ENCODE results near the gene KIAA1671. TPM values are rescaled to one million over a fixed set of nuclear protein-coding genes. Genes with fewer than 3 reads are reported as not detected.
A peak's percentile ranks its signal among the peaks of the same experiment; 100 is the strongest.

The KIAA1671 gene
- total and polyA plus RNA-seq, 7 donors = 6.3 to 34.2 (median 10.2) TPM

DNA sequence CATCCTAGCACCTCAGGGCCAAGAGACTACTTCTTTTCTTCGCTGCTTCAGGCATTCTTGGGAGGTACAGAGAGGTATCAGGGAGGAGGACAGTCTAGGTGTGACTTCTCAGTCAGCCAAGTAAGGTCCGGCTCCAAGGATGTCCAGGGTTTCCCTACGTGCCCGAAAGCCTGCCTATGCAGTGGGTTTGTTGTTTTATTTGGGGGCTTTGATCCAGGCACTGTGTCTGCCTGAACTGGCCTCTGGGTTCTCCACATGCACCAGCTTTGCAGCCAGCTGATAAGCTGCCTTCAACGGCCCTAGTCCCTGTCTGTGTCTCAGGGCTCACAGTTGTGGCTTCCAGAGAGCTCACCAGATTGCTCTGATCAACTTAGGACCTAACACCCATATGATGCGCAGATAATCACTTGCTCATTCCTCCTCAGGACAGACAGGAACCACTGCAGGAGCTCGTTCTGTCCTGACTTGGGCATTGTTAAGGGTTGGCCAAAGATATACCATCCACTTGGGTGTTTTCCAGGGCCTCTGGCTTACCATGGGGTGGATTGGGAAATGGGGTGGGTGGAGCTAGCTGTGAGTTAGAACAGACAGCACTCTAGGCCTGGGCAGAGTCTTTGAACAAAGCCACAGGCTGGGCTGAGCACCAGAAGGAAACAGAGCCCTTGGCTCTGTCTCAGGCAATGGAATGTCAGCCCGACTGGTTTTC, 201.6 kb downstream of the KIAA1671 start:
- Histone ChIP-seq H3K27ac (peak overlapping the region; percentile 64 to 86 (median 79)), H3K36me3 (no peaks in the 10 kb centered on the region), H3K4me3 (no peak overlapping the region), H3K27me3 (no peaks in the 10 kb centered on the region), H3K4me1 (peaks cover 0 to 31% (median 21%) of the 10 kb centered on the region in 4 donors), H3K9me3 (no peaks in the 10 kb centered on the region)
- peak; percentile 94 for DNase-seq
- WGBS, 2 donors = 62 to 76% methylated on average over 8 of the region's 8 CpGs
- peak in 2 of 4 donors; percentile 22 to 54 for TF ChIP-seq EP300 (IDR thresholded peaks at IDR 0.05)
- peak; percentile 50 to 80 (median 72) for TF ChIP-seq POLR2AphosphoS5 (IDR thresholded peaks at IDR 0.05)
- TF ChIP-seq, protein P1, sequence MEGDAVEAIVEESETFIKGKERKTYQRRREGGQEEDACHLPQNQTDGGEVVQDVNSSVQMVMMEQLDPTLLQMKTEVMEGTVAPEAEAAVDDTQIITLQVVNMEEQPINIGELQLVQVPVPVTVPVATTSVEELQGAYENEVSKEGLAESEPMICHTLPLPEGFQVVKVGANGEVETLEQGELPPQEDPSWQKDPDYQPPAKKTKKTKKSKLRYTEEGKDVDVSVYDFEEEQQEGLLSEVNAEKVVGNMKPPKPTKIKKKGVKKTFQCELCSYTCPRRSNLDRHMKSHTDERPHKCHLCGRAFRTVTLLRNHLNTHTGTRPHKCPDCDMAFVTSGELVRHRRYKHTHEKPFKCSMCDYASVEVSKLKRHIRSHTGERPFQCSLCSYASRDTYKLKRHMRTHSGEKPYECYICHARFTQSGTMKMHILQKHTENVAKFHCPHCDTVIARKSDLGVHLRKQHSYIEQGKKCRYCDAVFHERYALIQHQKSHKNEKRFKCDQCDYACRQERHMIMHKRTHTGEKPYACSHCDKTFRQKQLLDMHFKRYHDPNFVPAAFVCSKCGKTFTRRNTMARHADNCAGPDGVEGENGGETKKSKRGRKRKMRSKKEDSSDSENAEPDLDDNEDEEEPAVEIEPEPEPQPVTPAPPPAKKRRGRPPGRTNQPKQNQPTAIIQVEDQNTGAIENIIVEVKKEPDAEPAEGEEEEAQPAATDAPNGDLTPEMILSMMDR (IDR thresholded peaks at IDR 0.05) = no peak
- TF ChIP-seq POLR2A (IDR thresholded peaks at IDR 0.05) = no peak
- intact Hi-C loops (cut with DNase I) = no loop called here

DNA sequence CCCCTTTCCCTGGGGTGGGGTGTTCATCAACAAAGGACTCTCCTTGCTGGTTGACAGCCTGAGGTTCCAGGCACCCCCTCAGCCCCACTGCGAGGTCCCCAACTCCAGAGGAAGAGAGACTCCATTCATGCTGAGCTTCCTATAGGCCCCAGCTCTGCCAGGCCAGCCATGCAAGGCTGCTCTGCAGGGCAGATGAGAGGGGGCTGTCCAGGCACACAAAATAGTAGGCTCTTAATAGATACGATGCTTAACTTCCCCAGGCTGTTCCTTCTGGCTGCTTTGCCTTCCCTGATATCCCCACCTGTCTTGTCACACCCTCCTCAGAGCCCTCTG, 202.1 kb downstream of the KIAA1671 start:
- TF ChIP-seq, protein P1 (IDR thresholded peaks at IDR 0.05) = no peak
- TF ChIP-seq EP300 (IDR thresholded peaks at IDR 0.05) (no peak), POLR2A (IDR thresholded peaks at IDR 0.05) (no peak), POLR2AphosphoS5 (IDR thresholded peaks at IDR 0.05) (no peak)
- no peak overlapping the region for H3K4me3 ChIP-seq
- intact Hi-C loops (cut with DNase I) = no loop called here
- no peak for DNase-seq
- no peaks in the 10 kb centered on the region for H3K9me3 ChIP-seq
- H3K4me1 ChIP-seq = peaks cover 0 to 32% (median 21%) of the 10 kb centered on the region in 4 donors
- no peaks in the 10 kb centered on the region for H3K36me3 ChIP-seq
- no peaks in the 10 kb centered on the region for H3K27me3 ChIP-seq
- 30 to 65% methylated on average over 2 of the region's 2 CpGs for WGBS, 2 donors
- H3K27ac ChIP-seq = peak overlapping the region; percentile 64 to 86 (median 79)

DNA sequence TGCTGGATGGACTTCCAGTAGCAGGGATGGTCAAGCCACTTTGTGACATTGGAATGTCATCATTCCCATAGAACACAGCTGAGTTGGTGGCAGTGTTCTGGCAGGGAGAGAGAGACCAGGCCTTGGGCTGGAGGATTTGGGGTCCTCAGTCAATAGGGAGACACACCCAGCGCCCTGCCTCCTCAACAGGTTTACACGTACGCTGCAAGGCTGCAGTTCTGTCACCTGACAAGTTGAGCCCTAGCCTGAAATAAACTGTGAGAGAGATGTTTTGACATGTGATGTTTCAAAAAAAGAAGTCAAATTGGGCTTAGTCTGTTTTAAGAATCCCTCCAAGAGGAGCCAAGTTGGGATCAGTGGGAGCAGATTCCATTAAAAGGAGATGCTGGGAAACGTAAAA, 204.2 kb downstream of the KIAA1671 start:
- Histone ChIP-seq H3K9me3 (no peaks in the 10 kb centered on the region), H3K36me3 (no peaks in the 10 kb centered on the region), H3K27me3 (no peaks in the 10 kb centered on the region), H3K4me3 (no peak overlapping the region), H3K27ac (peak overlapping the region in 1 of 4 donors; percentile 6), H3K4me1 (peaks cover 0 to 39% (median 23%) of the 10 kb centered on the region in 4 donors)
- intact Hi-C loops (cut with DNase I) = no loop called here
- WGBS, 2 donors = 91 to 93% methylated on average over 4 of the region's 4 CpGs
- TF ChIP-seq EP300 (IDR thresholded peaks at IDR 0.05) (no peak), POLR2A (IDR thresholded peaks at IDR 0.05) (no peak), POLR2AphosphoS5 (IDR thresholded peaks at IDR 0.05) (no peak)
- TF ChIP-seq, protein P1 (IDR thresholded peaks at IDR 0.05) = no peak
- no peak for DNase-seq

DNA sequence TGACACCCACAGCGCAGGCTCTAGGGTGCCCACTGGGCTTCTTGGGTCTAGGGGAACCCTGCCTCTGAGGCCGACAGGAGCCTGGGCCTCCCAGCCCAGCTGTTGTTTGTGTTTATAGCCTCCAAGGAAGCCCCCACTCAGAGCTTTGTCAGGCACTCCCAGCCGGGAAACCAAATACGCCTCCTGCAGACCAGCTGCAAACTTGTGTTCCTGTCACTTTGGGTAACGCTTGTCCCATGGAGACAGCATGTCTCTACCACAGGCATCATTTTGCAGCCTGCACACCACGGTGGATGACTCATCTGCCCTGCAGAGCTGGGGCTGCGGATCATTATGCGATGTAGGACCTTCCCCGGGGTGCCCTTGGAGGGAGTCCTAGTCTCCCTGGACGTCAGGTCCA, 206.5 kb downstream of the KIAA1671 start:
- H3K27me3 ChIP-seq = no peaks in the 10 kb centered on the region
- no peaks in the 10 kb centered on the region for H3K36me3 ChIP-seq
- peaks cover 0 to 29% (median 15%) of the 10 kb centered on the region in 4 donors for H3K4me1 ChIP-seq
- no peak for DNase-seq
- H3K27ac ChIP-seq = no peak overlapping the region
- intact Hi-C loops (cut with DNase I) = no loop called here
- no peaks in the 10 kb centered on the region for H3K9me3 ChIP-seq
- WGBS, 2 donors = 70 to 85% methylated on average over 10 of the region's 10 CpGs
- TF ChIP-seq, protein P1 (IDR thresholded peaks at IDR 0.05) = no peak
- no peak for TF ChIP-seq EP300 (IDR thresholded peaks at IDR 0.05)
- no peak for TF ChIP-seq POLR2A (IDR thresholded peaks at IDR 0.05)
- TF ChIP-seq POLR2AphosphoS5 (IDR thresholded peaks at IDR 0.05) = no peak
- H3K4me3 ChIP-seq = no peak overlapping the region
